Measurements from ENCODE around the gene NEU1.

DNA sequence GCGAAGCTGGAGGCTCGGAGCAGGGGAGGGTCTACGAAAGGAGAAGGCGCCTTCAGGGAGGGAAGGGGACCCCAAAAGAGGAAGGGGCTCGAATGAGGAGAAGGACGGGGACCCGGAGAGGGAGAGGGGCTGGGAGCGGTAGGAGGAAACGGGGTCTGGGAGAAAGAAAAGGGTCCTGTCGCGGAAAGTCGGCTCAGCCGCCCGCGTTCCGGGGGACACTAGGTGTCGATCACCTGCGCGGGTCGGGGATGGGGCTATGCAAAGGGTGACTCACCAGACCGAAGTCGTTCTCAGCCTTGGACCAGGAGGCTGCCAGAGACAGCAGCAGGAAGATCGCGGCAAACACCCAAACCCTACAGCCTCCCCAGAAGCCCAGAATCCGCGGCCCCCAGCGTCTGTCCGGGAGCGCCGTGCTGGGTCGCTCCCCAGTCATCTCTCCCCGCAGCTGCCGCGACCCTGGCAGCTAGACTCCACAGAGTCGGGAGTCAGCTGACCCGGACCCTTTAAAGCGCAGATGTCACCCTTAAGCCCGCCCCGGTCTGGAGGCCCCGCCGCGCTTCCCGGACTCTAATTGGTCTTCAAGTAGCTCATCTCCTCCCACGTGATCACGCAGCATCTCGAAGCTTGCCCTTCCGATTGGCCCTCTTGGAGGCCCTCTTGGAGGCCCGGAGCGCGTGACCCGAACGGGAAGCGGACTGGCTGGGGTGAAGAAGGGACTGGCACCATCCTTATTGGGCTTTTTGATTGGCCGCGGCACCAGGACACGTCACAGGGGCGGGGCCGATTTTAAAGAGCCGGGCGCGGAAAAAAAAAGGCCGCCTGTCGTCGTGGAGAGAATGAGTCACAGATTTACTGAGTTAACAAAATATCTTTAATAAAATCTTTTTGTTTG lies at the start of gene NEU1:
- TF ChIP-seq RBBP5 (IDR thresholded peaks at IDR 0.05; ENCODE audit: borderline replicate concordance, low read depth, low read length) (no peak; the same call in 1 of the 2 replicates), JUND (IDR thresholded peaks at IDR 0.05; ENCODE audit: low read length) (peak; percentile 53), YY1 (IDR thresholded peaks at IDR 0.05; ENCODE audit: low read depth, low read length) (no peak), TAF1 (IDR thresholded peaks at IDR 0.05; ENCODE audit: low read depth, low read length) (peak; percentile 91), EZH2 (IDR thresholded peaks at IDR 0.05; ENCODE audit: low read depth, low read length, severe bottlenecking) (no peak)
- TF ChIP-seq, protein P1, sequence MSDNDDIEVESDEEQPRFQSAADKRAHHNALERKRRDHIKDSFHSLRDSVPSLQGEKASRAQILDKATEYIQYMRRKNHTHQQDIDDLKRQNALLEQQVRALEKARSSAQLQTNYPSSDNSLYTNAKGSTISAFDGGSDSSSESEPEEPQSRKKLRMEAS (IDR thresholded peaks at IDR 0.05) = peak; percentile 87
- TF ChIP-seq, protein P2, sequence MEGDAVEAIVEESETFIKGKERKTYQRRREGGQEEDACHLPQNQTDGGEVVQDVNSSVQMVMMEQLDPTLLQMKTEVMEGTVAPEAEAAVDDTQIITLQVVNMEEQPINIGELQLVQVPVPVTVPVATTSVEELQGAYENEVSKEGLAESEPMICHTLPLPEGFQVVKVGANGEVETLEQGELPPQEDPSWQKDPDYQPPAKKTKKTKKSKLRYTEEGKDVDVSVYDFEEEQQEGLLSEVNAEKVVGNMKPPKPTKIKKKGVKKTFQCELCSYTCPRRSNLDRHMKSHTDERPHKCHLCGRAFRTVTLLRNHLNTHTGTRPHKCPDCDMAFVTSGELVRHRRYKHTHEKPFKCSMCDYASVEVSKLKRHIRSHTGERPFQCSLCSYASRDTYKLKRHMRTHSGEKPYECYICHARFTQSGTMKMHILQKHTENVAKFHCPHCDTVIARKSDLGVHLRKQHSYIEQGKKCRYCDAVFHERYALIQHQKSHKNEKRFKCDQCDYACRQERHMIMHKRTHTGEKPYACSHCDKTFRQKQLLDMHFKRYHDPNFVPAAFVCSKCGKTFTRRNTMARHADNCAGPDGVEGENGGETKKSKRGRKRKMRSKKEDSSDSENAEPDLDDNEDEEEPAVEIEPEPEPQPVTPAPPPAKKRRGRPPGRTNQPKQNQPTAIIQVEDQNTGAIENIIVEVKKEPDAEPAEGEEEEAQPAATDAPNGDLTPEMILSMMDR (IDR thresholded peaks at IDR 0.05; ENCODE audit: control extremely low read depth in 1 of 3, insufficient read depth in 1 of 3, low read depth in 1 of 3, low read length in 3 of 3) = no peak
